ENCODE measurements around the gene OSMR. TPM values are rescaled to one million over a fixed set of nuclear protein-coding genes. Genes with fewer than 3 reads are reported as not detected.

The OSMR gene
- total RNA-seq, 1 donor, result 174 TPM

DNA sequence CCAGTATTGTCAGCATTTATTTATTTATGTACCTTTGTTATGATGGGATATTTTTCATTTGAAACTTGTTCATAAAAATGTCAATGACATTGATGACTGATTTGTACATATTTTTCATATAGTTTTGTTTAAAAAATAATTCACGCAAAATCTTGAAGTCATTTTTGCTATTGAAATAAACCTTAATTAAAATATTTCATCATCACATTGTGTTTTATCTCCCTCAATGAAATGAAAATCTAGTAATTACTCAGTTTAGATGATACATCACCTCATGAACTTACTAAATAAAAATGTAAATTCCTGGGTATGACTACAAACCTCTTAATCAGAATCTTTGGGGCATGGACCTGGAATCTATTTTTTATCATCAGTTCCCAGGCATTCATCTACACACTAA is 89.6 kb downstream of the OSMR start:
- Histone ChIP-seq H3K4me3 (ENCODE audit: insufficient read depth, low read length) (no peak overlapping the region), H3K9me3 (ENCODE audit: low read depth, low read length) (no peaks in the 10 kb centered on the region), H3K36me3 (ENCODE audit: insufficient read depth, low read length) (peaks cover 62% of the 10 kb centered on the region), H3K79me2 (ENCODE audit: insufficient read depth, low read length) (no peaks in the 10 kb centered on the region), H3K4me1 (ENCODE audit: insufficient read depth, low read length) (peaks cover 8% of the 10 kb centered on the region), H3K27ac (ENCODE audit: low read depth, low read length) (no peak overlapping the region), H3K27me3 (ENCODE audit: insufficient read depth, low read length) (no peaks in the 10 kb centered on the region), H4K20me1 (ENCODE audit: insufficient read depth, low read length) (peaks cover 5% of the 10 kb centered on the region), H2AFZ (ENCODE audit: low read length) (no peak overlapping the region), H3K4me2 (ENCODE audit: insufficient read depth, low read length) (no peak overlapping the region)
- no peak for DNase-seq (ENCODE audit: insufficient read length, low spot score, missing footprints)
- TF ChIP-seq CTCF (IDR thresholded peaks at IDR 0.05; ENCODE audit: extremely low read depth, low read depth, low read length), result no peak

- no peak overlapping the region for H3K4me2 ChIP-seq (ENCODE audit: insufficient read depth, low read length)
- peaks cover under 1% of the 10 kb centered on the region for H4K20me1 ChIP-seq (ENCODE audit: insufficient read depth, low read length)
- H3K27me3 ChIP-seq (ENCODE audit: insufficient read depth, low read length), result no peaks in the 10 kb centered on the region
- H3K4me3 ChIP-seq (ENCODE audit: insufficient read depth, low read length), result no peak overlapping the region
- H3K9me3 ChIP-seq (ENCODE audit: low read depth, low read length), result no peaks in the 10 kb centered on the region
- peaks cover 8% of the 10 kb centered on the region for H3K4me1 ChIP-seq (ENCODE audit: insufficient read depth, low read length)
- no peak overlapping the region for H3K27ac ChIP-seq (ENCODE audit: low read depth, low read length)
- DNase-seq (ENCODE audit: insufficient read length, low spot score, missing footprints), result no peak
- peaks cover 58% of the 10 kb centered on the region for H3K36me3 ChIP-seq (ENCODE audit: insufficient read depth, low read length)
- TF ChIP-seq CTCF (IDR thresholded peaks at IDR 0.05; ENCODE audit: extremely low read depth, low read depth, low read length), result no peak
- no peak overlapping the region for H2AFZ ChIP-seq (ENCODE audit: low read length)
- H3K79me2 ChIP-seq (ENCODE audit: insufficient read depth, low read length), result no peaks in the 10 kb centered on the region
Observed at GRCh38 chr5:38936269-38936668, 90.5 kb downstream of the OSMR start.

GRCh38 chr5:38938424-38938823 is 92.6 kb downstream of the OSMR start:
- no peak for DNase-seq (ENCODE audit: insufficient read length, low spot score, missing footprints)
- Histone ChIP-seq H3K27me3 (ENCODE audit: insufficient read depth, low read length) (no peaks in the 10 kb centered on the region), H3K9me3 (ENCODE audit: low read depth, low read length) (no peaks in the 10 kb centered on the region), H4K20me1 (ENCODE audit: insufficient read depth, low read length) (no peaks in the 10 kb centered on the region), H3K4me2 (ENCODE audit: insufficient read depth, low read length) (no peak overlapping the region), H3K27ac (ENCODE audit: low read depth, low read length) (no peak overlapping the region), H3K36me3 (ENCODE audit: insufficient read depth, low read length) (peaks cover 51% of the 10 kb centered on the region), H3K79me2 (ENCODE audit: insufficient read depth, low read length) (no peaks in the 10 kb centered on the region), H3K4me1 (ENCODE audit: insufficient read depth, low read length) (peaks cover 8% of the 10 kb centered on the region), H3K4me3 (ENCODE audit: insufficient read depth, low read length) (no peak overlapping the region), H2AFZ (ENCODE audit: low read length) (no peak overlapping the region)
- no peak for TF ChIP-seq CTCF (IDR thresholded peaks at IDR 0.05; ENCODE audit: extremely low read depth, low read depth, low read length)

- Histone ChIP-seq H3K27me3 (ENCODE audit: insufficient read depth, low read length) (no peaks in the 10 kb centered on the region), H3K4me2 (ENCODE audit: insufficient read depth, low read length) (no peak overlapping the region)
- DNase-seq (ENCODE audit: insufficient read length, low spot score, missing footprints), result no peak
Observed at GRCh38 chr5:38938973-38939372, 93.2 kb downstream of the OSMR start.

More at GRCh38 chr5:38938973-38939372, 93.2 kb downstream of the OSMR start:
- H2AFZ ChIP-seq (ENCODE audit: low read length), result no peak overlapping the region
- no peak for TF ChIP-seq CTCF (IDR thresholded peaks at IDR 0.05; ENCODE audit: extremely low read depth, low read depth, low read length)
- no peaks in the 10 kb centered on the region for H3K9me3 ChIP-seq (ENCODE audit: low read depth, low read length)
- H3K27ac ChIP-seq (ENCODE audit: low read depth, low read length), result no peak overlapping the region
- peaks cover 46% of the 10 kb centered on the region for H3K36me3 ChIP-seq (ENCODE audit: insufficient read depth, low read length)
- no peak overlapping the region for H3K4me3 ChIP-seq (ENCODE audit: insufficient read depth, low read length)
- H4K20me1 ChIP-seq (ENCODE audit: insufficient read depth, low read length), result no peaks in the 10 kb centered on the region
- peaks cover 8% of the 10 kb centered on the region for H3K4me1 ChIP-seq (ENCODE audit: insufficient read depth, low read length)
- H3K79me2 ChIP-seq (ENCODE audit: insufficient read depth, low read length), result no peaks in the 10 kb centered on the region
